ENCODE data around the gene ACOT4. TPM values are rescaled to one million over a fixed set of nuclear protein-coding genes. Genes with fewer than 3 reads are reported as not detected.

ACOT4 gene
- total and polyA plus RNA-seq, 10 donors: 0.52 to 2.8 (median 1.3) TPM

Other genes with a start within 250 kb of the ACOT4 start
- 100 to 1,000 TPM in 4 of 7 donors, 10 to 100 TPM in 3; 78.0 to 165 (median 103) TPM for gene NUMB, start 133.3 kb upstream of the ACOT4 start, total RNA-seq
- 10 to 100 TPM; 19.8 to 30.7 (median 27.5) TPM for gene NUMB, start 133.3 kb upstream of the ACOT4 start, polyA plus RNA-seq
- 10 to 100 TPM; 11.6 to 19.2 (median 13.8) TPM for gene RIOX1, start 100.9 kb upstream of the ACOT4 start, total RNA-seq
- 10 to 100 TPM in 1 of 3 donors, 1 to 10 TPM in 2; 6.4 to 10.0 (median 7.3) TPM for gene RIOX1, start 100.9 kb upstream of the ACOT4 start, polyA plus RNA-seq
- 1 to 10 TPM in 4 of 7 donors, under 1 TPM in 3; 0.63 to 3.7 (median 2.1) TPM for gene ACOT1, start 54.7 kb upstream of the ACOT4 start, total RNA-seq
- 1 to 10 TPM; 1.6 to 3.5 (median 3.3) TPM for gene ACOT1, start 54.7 kb upstream of the ACOT4 start, polyA plus RNA-seq
- gene HEATR4, start 32.9 kb upstream of the ACOT4 start, total RNA-seq: under 1 TPM in 2 of 7 donors, not detected in 5; 0.10 to 0.32 TPM
- gene HEATR4, start 32.9 kb upstream of the ACOT4 start, polyA plus RNA-seq: under 1 TPM in 2 of 3 donors, not detected in 1; 0.06 TPM
- 10 to 100 TPM in 5 of 7 donors, 1 to 10 TPM in 2; 7.3 to 27.6 (median 16.2) TPM for gene ACOT2, start 22.7 kb upstream of the ACOT4 start, total RNA-seq
- 10 to 100 TPM; 10.0 to 21.8 (median 14.0) TPM for gene ACOT2, start 22.7 kb upstream of the ACOT4 start, polyA plus RNA-seq
- gene ACOT6, start 20.6 kb downstream of the ACOT4 start, total RNA-seq: not detected
- gene ACOT6, start 20.6 kb downstream of the ACOT4 start, polyA plus RNA-seq: not detected
- 10 to 100 TPM in 3 of 7 donors, 1 to 10 TPM in 4; 5.3 to 15.4 (median 9.6) TPM for gene DNAL1, start 53.1 kb downstream of the ACOT4 start, total RNA-seq
- 1 to 10 TPM; 2.2 to 3.4 (median 2.7) TPM for gene DNAL1, start 53.1 kb downstream of the ACOT4 start, polyA plus RNA-seq
- gene PNMA1, start 122.5 kb downstream of the ACOT4 start, total RNA-seq: 10 to 100 TPM; 21.1 to 31.8 (median 25.4) TPM
- 10 to 100 TPM; 13.1 to 19.8 (median 13.8) TPM for gene PNMA1, start 122.5 kb downstream of the ACOT4 start, polyA plus RNA-seq